ENCODE data around the gene ERN1. TPM values are rescaled to one million over a fixed set of nuclear protein-coding genes. Genes with fewer than 3 reads are reported as not detected.

The ERN1 gene
- total RNA-seq, 1 experiment from 2014 or later: 6.5 TPM

- TF ChIP-seq KAT7 (CRISPR knock-in tag; IDR thresholded peaks at IDR 0.05; ENCODE audit: borderline replicate concordance) (no peak), ZNF423 (CRISPR knock-in tag; IDR thresholded peaks at IDR 0.05) (no peak), ARID4B (CRISPR knock-in tag; IDR thresholded peaks at IDR 0.05; ENCODE audit: borderline replicate concordance) (no peak), CREM (CRISPR knock-in tag; IDR thresholded peaks at IDR 0.05) (no peak)
- TF ChIP-seq, protein P1, sequence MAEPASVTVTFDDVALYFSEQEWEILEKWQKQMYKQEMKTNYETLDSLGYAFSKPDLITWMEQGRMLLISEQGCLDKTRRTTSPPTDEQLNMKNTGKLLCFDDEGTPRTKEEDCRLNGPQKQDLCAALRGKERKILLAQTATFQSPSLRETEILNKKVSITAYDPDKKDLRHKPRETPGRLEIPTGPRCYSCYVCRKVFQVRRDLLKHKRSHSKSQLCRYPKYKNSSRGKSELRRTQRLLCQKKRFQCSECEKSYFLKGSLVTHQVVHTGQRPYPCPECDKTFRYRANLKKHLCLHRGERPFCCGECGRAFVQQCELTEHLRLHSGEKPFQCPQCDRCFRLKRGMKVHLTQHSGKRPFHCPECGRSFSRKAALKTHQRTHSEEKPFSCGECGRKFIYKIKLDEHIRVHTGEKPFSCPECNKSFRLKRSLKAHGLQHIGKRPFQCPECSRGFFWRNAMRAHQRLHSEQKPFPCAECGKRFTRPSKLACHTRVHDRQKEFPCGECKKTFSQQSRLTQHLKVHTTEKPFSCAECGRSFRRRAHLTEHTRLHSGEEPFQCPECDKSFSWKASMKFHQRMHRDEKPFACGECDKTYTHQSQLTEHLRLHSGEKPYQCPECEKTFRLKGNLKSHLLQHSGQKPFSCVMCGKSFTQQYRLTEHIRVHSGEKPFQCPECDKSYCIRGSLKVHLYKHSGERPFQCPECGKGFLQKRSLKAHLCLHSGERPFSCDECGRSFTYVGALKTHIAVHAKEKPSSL (CRISPR knock-in tag; conservative IDR thresholded peaks at IDR 0.05): no peak
- TF ChIP-seq, protein P2, sequence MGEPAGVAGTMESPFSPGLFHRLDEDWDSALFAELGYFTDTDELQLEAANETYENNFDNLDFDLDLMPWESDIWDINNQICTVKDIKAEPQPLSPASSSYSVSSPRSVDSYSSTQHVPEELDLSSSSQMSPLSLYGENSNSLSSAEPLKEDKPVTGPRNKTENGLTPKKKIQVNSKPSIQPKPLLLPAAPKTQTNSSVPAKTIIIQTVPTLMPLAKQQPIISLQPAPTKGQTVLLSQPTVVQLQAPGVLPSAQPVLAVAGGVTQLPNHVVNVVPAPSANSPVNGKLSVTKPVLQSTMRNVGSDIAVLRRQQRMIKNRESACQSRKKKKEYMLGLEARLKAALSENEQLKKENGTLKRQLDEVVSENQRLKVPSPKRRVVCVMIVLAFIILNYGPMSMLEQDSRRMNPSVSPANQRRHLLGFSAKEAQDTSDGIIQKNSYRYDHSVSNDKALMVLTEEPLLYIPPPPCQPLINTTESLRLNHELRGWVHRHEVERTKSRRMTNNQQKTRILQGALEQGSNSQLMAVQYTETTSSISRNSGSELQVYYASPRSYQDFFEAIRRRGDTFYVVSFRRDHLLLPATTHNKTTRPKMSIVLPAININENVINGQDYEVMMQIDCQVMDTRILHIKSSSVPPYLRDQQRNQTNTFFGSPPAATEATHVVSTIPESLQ (CRISPR knock-in tag; IDR thresholded peaks at IDR 0.05): no peak
- TF ChIP-seq, protein P3, sequence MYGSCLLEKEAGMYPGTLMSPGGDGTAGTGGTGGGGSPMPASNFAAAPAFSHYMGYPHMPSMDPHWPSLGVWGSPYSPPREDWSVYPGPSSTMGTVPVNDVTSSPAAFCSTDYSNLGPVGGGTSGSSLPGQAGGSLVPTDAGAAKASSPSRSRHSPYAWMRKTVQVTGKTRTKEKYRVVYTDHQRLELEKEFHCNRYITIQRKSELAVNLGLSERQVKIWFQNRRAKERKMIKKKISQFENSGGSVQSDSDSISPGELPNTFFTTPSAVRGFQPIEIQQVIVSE (CRISPR knock-in tag; IDR thresholded peaks at IDR 0.05; ENCODE audit: borderline replicate concordance): no peak
These were observed 34.8 kb upstream of the ERN1 start (continued) for GRCh38 chr17:64164596-64165285.

- TF ChIP-seq MXD4 (CRISPR knock-in tag; IDR thresholded peaks at IDR 0.05; ENCODE audit: borderline replicate concordance): no peak
- no peak for TF ChIP-seq NFATC4 (CRISPR knock-in tag; IDR thresholded peaks at IDR 0.05)
- no peak for TF ChIP-seq FOXP4 (CRISPR knock-in tag; IDR thresholded peaks at IDR 0.05)
- no peak for TF ChIP-seq ZNF671 (CRISPR knock-in tag; IDR thresholded peaks at IDR 0.05)
- TF ChIP-seq OVOL2 (CRISPR knock-in tag; IDR thresholded peaks at IDR 0.05; ENCODE audit: borderline replicate concordance): no peak
- ChIA-PET POLR2A (no interaction called here), CTCF (interaction anchor here (0.7 kb wide), 1 partner anchor 30 kb away, joined by 3 read pairs; no protein-coding TSS in a partner anchor)
- Mint-ChIP-seq H3K36me3 (no peaks in the 10 kb centered on the region), H3K4me3 (no peak overlapping the region), H3K27me3 (ENCODE audit: low read depth) (no peaks in the 10 kb centered on the region), H3K27ac (no peak overlapping the region), H3K4me1 (peaks cover 7% of the 10 kb centered on the region), H3K9me3 (no peaks in the 10 kb centered on the region)
- DNase-seq (ENCODE audit: low spot score) (no peak), ATAC-seq (no peak)
These were observed 33.5 kb upstream of the ERN1 start for GRCh38 chr17:64163468-64163867.

All from WTC11 (cell line).